ENCODE data around the gene COQ7. TPM values are rescaled to one million over a fixed set of nuclear protein-coding genes. Genes with fewer than 3 reads are reported as not detected.

The COQ7 gene
- total RNA-seq, 1 donor from 2014 or later, result 45.4 TPM

DNA sequence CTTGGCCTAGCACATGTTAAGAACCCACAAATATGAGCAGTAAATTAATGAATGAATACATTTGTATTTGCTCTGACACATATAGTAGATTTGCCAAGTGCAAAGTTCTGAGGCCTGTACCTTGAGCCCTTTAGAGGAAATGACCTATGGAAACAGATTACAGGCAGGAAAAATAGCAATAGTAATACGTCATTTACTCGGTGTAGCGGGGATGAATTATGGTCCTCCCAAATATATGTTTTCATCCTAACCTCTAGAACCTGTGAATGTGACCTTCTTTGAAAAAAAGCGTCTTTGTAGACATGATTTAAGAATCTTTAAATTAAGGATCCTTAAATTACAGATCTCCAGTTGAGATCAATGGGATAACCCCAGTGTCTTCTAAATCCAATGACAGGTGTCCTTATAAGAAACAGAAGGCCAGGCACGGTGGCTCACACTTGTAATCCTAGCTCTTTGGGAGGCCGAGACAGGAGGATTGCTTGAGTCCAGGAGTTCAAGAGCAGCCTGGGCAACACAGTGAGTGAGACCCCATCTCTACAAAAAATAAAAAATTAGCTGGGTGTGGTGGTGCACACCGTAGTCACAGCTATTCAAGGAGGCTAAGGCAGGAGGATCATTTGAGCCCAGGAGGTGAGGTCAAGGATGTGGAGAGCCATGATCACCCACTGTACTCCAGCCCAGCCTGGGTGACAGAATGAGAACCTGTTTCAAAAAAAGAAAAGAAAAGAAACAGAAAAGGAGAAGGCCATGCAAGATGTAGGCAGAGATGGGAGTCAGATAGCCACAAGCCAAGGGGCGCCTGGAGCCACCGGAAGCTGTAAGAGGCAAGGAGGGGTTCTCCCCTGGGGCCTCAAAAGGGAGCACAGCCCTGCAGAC is 41.2 kb downstream of the COQ7 start:
- no peaks in the 10 kb centered on the region for H3K27me3 ChIP-seq (ENCODE audit: low read depth)
- no peak overlapping the region for H3K27ac ChIP-seq (replicated peaks)
- H3K4me1 ChIP-seq, result peaks cover 14% of the 10 kb centered on the region
- intact Hi-C loops (cut with micrococcal nuclease), result no loop called here
- no peaks in the 10 kb centered on the region for H3K36me3 ChIP-seq
- TF ChIP-seq, protein P1, sequence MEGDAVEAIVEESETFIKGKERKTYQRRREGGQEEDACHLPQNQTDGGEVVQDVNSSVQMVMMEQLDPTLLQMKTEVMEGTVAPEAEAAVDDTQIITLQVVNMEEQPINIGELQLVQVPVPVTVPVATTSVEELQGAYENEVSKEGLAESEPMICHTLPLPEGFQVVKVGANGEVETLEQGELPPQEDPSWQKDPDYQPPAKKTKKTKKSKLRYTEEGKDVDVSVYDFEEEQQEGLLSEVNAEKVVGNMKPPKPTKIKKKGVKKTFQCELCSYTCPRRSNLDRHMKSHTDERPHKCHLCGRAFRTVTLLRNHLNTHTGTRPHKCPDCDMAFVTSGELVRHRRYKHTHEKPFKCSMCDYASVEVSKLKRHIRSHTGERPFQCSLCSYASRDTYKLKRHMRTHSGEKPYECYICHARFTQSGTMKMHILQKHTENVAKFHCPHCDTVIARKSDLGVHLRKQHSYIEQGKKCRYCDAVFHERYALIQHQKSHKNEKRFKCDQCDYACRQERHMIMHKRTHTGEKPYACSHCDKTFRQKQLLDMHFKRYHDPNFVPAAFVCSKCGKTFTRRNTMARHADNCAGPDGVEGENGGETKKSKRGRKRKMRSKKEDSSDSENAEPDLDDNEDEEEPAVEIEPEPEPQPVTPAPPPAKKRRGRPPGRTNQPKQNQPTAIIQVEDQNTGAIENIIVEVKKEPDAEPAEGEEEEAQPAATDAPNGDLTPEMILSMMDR (IDR thresholded peaks at IDR 0.05; ENCODE audit: borderline replicate concordance), result no peak
- no peak overlapping the region for H3K4me3 ChIP-seq
- DNase-seq, result no peak
- H3K9me3 ChIP-seq (replicated peaks), result no peaks in the 10 kb centered on the region

DNA sequence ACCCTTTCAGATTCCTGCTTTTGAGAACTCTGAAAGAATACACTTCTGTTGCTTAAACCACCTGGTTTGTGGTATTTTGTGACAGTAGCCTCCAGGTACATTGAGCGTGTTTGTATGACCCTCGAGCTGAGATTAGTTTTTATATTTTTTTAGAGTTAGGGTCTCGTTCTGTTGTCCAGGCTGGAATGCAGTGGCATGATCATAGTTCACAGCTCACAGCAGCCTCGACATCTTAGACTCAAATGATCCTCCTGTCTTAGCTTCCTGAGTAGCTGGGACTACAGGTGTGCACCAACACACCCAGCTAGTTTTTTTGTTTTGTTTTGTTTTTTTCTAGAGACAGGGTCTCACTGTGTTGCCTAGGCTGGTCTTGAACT is 41.9 kb downstream of the COQ7 start:
- no peaks in the 10 kb centered on the region for H3K9me3 ChIP-seq (replicated peaks)
- no peak overlapping the region for H3K27ac ChIP-seq (replicated peaks)
- peaks cover 16% of the 10 kb centered on the region for H3K4me1 ChIP-seq
- H3K36me3 ChIP-seq, result no peaks in the 10 kb centered on the region
- peaks cover 1% of the 10 kb centered on the region for H3K27me3 ChIP-seq (ENCODE audit: low read depth)
- no peak overlapping the region for H3K4me3 ChIP-seq
- DNase-seq, result no peak
- intact Hi-C loops (cut with micrococcal nuclease), result no loop called here
- TF ChIP-seq, protein P1 (IDR thresholded peaks at IDR 0.05; ENCODE audit: borderline replicate concordance), result no peak

DNA sequence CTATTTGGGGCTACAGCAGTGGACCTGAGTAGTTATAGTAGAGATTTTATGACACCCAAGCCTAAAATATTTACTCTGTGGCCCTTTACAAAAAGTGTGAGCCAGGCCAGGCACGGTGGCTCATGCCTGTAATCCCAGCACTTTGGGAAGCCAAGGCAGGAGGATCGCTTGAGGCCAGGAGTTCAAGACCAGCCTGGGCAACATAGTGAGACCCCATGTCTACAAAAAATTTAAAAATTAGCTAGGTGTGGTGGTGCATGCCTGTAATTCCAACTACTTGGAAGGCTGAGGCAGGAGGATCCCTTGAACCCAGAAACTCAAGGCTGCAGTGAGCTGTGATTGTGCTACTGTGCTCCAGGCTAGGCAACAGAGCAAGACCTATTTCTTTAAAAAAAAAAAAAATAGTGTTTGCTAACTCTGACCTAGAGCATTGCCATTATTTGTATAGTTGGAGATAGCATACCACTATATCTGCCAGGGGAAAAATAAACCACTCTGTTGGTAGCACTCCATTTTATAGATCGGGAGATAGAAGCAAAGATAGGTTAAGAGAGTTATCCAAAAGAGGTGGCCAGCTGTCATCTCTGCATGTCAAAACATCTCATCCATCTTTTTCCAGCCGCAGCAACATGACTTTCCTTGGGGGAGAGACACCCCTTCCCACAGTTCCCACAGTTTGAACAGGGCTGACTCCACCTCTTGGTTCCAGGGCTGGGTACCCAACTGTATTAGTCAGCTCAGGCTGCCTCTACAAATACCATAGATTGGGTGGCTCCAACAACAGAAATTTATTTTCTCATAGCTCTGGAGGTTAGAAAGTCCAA is 43.3 kb downstream of the COQ7 start:
- no peak for DNase-seq
- intact Hi-C loops (cut with micrococcal nuclease), result no loop called here
- Histone ChIP-seq H3K36me3 (peaks cover 9% of the 10 kb centered on the region), H3K27ac (replicated peaks) (no peak overlapping the region), H3K4me1 (peaks cover 31% of the 10 kb centered on the region), H3K9me3 (replicated peaks) (no peaks in the 10 kb centered on the region), H3K27me3 (ENCODE audit: low read depth) (peaks cover 6% of the 10 kb centered on the region), H3K4me3 (no peak overlapping the region)
- TF ChIP-seq, protein P1 (IDR thresholded peaks at IDR 0.05; ENCODE audit: borderline replicate concordance), result no peak

DNA sequence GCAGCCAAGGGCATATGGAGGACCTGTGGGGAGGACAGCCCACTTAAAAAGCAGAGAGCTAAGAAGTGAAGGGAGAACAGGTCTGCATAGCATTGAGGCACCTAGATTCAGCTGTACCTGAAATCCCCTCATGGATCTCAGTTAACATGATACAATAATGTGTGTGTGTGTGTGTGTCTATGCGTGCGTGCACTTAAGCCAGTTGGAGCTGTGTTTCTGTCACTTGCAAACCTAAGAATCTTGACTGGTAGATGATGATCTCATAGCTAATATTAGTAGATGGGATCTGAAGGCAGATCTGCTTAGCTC is 44.6 kb downstream of the COQ7 start:
- intact Hi-C loops (cut with micrococcal nuclease), result no loop called here
- peaks cover 21% of the 10 kb centered on the region for H3K36me3 ChIP-seq
- TF ChIP-seq, protein P1 (IDR thresholded peaks at IDR 0.05; ENCODE audit: borderline replicate concordance), result no peak
- peaks cover 6% of the 10 kb centered on the region for H3K27me3 ChIP-seq (ENCODE audit: low read depth)
- H3K4me3 ChIP-seq, result no peak overlapping the region
- peak overlapping the region; percentile 96 for H3K27ac ChIP-seq (replicated peaks)
- no peaks in the 10 kb centered on the region for H3K9me3 ChIP-seq (replicated peaks)
- DNase-seq, result no peak
- peaks cover 44% of the 10 kb centered on the region for H3K4me1 ChIP-seq

DNA sequence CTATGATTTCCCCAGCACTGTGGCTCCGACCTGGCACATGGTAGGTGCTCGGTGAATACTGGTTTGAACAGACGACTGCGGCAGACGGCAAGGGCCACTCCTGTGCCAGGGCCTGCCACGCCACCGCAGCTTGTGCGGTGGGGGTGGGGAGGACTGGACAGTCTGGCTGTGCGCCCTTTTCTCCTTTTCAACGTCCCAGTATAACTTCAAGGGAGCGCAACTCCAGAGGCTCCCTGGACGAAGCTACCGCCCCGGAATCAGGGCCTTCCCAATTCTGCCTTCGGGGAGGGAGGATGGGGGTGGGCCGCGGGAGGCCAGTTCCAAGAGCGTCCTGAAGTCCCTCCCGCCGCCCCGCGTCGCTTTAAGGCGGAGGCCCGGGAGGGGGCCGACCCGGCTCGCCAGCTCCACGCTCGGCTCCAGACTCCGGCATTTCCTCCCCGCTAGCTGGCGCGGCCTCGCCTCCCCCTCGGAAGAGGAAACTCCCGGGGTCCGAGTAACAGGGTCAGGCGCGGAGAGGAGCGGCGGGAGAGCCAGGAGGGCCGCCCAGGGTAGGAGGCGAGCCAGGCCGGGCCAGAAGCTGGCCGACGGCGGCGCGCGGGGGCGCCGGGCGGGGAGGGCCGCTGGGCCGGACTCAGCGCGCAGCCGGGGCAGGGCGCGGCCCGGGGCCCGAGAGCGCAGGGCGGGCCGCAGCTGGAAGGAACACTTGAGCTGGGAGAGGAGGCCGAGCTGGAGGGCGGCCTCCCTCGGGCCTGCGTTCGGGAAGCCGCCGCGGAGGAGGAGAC is 46.4 kb downstream of the COQ7 start, which contains the start of gene ITPRIPL2:
Gene ITPRIPL2 (plus strand): TSS at position 388 of the 782 bp plus-strand sequence. CDS start 498 bp downstream, outside the sequence.
- H3K27ac ChIP-seq (replicated peaks), result peak within 1 kb of the TSS; percentile 96
- H3K9me3 ChIP-seq (replicated peaks), result no peaks in the 10 kb centered on the region
- H3K4me3 ChIP-seq, result peak within 1 kb of the TSS; percentile 78
- peaks cover 22% of the 10 kb centered on the region for H3K36me3 ChIP-seq
- peak; percentile 93 for DNase-seq
- H3K4me1 ChIP-seq, result peaks cover 61% of the 10 kb centered on the region
- H3K27me3 ChIP-seq (ENCODE audit: low read depth), result peaks cover 6% of the 10 kb centered on the region
- intact Hi-C loops (cut with micrococcal nuclease), result no loop called here
- TF ChIP-seq, protein P1 (IDR thresholded peaks at IDR 0.05; ENCODE audit: borderline replicate concordance), result peak; percentile 23

All from left ventricle myocardium inferior (tissue), 1 donor.